Colon (tissue), 2 donors: ENCODE results near the gene FBXO15.

Experiments
- FAIRE-seq: peaks from 2 replicates; lab custom pipeline; 2012; peaks lifted over from hg19 to GRCh38; lab: Jason Lieb, UNC
- donor health status: control.
- donor health status: control.

FBXO15 gene

DNA sequence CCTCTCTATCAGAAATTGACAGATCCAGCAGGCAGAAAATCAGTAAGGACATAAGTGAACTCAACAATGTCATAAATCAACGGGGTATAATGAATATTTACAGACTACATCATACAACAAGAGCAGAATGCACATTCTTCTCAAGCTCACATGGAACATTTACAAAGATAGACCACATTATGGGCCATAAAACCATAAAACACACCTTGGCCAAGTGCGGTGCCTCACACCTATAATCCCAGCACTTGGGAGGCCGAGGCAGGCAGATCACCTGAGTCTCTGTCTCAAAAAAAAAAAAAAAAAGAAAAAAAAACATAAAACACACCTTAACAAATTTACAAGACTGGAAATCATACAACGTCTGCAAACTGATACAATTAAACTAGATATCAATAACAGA, 36.7 kb downstream of the FBXO15 start:
- FAIRE-seq = no peak

DNA sequence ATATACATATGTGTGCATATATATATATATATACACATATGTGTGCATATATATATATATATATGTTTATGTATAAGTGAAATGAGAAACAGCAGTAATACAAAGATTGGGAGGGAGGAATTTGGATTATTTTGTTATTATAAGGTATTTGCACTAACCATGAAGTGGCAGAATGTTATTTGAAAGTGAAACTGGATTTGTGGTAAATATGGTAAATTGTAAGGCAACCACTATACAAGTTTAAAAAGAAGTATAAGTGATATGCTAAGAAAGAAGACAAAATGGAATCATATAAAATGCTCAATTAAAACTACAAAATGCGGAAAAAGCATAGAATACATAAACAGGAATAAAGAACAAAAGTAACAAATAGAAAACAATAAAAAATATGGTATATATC, 37.5 kb downstream of the FBXO15 start:
- no peak for FAIRE-seq

DNA sequence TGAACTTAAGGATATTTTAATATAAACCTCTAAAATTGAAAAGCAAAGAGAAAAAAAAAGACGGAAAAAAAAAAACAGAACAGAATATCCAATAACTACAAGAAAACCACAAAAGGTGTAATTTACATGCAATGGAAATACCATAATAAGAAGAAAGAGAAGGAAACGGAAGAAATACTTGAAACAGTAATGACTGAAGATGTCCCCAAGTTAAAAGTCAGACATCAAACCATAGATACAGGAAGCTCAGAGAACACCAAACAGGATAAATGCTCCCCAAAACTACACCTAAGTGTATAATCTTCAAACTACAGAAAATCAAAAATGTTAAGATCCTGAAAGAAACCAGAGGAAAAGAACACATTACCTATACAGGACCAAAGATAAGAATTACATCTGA, 39.2 kb downstream of the FBXO15 start:
- no peak for FAIRE-seq

DNA sequence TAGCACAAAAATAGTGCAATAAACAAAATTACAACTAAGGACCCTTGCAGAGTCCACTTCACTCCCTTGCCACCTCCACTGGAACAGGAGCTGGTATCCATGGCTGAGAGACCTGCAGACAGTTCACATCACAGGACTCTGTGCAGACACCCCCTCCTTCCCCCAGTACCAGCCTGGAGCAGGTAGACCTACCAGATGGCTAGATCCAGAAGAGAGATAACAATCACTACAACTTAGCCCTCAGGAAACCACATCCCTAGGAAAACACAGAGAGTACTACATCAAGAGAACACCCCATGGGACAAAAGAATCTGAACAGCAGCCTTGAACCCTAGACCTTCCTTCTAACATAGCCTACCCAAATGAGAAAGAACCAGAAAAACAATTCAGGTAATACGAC, 49.8 kb downstream of the FBXO15 start:
- FAIRE-seq = no peak

DNA sequence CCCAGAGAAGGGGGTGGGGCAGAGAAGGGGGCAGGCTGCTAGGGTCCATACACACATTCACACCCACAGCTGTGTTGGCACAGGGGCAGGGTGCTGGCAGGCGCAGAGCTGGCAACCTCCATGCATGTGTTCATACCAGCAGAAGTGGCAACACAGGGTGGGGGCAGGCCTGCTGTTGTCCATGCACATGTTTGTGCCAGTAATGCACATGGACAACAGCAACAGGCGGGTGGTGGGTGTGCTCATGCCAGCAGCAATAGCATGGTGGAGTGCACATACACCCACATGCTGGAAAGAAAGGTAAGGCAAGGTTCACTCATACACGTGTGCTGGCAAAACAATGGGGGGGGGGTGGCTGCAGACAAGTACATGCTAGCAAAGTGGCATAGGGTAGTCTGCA, 54.7 kb downstream of the FBXO15 start:
- FAIRE-seq = no peak

DNA sequence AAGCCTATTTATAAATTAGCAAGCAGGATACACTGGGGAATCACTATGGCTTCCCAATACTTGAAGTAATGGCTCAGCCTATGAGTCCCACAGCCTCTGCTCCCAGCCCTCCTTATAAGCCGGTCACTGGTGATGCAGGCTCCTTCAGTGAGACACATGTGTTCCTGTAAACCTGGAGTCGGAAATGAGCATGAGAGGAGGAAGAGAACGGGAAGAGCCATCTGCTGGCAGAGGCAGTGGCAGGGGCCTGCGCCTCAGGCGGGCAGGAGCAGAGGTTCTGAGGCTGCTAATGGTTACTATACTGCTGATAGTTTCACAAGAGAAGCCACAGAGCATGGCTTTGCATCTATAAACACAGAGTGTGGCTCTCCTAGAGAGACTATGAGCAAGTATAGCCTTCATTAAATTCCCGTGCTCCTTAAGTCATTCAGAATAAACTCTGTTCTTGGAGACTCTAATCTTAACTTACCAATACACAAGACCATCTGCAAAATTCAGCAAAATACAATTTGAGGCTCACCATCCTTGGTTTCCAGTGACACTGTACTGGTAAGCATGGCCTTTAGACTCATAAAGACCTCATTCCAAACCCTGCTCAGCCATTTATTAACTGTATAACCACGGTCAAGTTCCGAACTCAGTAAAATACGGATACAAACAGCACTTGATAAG, 63.3 kb downstream of the FBXO15 start:
- no peak for FAIRE-seq

DNA sequence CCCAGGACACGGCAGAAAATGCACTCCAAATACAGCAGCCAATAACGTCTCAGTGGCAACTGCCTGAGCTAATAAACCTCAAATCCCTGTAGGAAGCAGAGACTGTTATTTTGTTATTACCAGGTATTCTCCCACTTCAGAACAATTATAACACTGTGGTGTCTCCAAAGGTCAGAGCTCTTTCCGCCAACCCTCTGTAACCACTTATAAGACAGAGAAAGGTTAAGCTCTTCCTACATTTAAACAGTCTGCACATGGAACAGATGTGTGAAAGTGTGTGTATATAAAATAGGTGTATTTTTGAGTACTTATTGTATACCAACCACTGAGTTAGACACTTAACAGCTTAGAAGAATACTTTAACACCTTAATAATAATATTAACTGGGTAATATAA, 64.1 kb downstream of the FBXO15 start:
- FAIRE-seq = no peak

DNA sequence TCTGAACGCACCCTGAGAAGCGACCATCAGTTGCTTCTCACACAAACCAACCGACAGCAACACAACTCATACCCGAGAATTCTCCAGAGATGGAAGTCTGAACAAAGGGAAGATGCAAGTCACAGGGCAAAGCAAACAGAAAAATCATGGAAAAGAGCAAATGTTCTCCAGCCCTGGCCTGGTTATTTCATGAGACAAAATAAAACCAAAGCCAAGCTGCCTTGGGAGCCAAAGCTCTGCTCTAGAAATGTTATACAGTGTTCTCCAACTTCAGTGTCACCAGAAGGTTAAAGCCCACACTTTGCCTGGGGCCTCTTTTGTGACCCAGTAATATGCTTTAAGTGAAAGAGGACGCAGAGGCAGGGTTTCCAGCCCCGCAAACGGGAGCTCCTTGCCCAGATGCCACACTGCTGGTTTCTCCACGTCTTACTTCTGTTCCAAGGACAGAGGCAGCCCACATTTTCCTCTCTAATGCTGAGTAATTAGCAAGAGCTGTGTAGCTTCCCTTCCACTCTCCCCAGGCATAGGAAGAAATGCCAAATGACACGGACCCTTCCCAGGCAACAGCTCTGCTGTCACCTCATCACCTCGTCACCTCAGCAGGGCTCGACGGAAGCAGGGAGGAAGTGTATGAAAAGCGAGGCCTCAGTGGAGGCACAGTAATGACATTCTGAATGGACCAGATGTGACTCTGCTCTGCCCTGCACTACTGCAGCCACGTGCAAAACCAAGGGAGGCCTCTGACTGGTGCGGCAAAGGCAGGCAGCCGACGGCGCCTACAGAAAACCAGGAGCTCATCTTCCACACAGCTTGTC, 64.7 kb downstream of the FBXO15 start:
- no peak for FAIRE-seq

DNA sequence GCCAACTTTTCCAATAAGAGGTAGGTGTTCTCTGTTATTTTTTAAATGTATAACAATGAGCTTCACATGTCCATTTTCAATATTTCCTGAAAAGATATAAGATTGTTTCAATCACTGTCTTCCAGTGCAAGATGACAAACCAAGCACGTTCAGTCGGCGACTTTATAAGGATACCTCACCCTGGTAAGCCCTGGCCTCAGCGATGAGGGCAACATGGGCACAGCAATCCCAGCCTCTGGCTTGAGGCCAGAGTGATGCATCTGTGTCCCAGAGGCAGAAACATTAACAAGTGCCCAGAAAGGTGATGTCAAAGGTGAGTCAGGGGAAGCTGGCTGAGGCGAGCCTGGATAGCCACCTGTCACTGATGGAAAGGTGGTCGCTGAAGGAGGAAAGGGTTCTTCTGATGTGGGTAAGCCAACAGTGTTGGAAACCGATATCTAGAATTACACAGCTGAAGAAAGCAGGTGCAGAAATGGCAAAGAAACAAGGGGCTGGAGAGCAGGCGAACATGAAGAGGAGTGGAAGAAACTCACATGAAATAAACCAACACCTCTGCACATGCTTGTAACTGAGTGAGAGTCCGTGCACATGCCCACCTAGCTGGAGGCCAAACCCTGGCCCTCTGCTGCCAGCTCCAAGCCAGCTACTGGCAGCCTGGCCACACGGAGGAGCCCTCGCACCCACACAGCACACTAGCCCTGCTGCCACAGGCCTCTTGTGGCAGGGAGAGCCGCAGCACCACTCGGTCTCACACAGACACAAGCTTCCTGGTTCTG, 65.5 kb downstream of the FBXO15 start:
- no peak for FAIRE-seq

DNA sequence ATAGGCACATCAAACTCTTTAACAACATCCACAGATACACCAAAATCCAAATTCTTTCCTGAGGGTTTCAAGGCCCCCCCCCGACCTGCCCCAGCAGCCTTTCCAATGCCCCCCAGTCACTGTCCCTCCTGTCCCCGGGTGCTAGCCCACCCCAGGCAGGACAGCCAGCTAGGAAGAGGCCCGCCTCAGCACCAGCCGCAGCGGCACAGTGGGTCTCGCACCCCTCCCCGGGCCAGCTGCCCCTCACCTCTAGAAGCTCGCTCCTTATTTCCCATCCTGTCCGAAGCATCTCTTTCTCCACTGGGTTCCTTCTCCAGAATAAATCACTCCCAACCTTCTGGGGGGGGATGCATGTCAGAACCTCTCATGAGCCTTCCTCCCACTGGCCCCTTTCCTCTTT, 69.4 kb downstream of the FBXO15 start:
- no peak for FAIRE-seq

DNA sequence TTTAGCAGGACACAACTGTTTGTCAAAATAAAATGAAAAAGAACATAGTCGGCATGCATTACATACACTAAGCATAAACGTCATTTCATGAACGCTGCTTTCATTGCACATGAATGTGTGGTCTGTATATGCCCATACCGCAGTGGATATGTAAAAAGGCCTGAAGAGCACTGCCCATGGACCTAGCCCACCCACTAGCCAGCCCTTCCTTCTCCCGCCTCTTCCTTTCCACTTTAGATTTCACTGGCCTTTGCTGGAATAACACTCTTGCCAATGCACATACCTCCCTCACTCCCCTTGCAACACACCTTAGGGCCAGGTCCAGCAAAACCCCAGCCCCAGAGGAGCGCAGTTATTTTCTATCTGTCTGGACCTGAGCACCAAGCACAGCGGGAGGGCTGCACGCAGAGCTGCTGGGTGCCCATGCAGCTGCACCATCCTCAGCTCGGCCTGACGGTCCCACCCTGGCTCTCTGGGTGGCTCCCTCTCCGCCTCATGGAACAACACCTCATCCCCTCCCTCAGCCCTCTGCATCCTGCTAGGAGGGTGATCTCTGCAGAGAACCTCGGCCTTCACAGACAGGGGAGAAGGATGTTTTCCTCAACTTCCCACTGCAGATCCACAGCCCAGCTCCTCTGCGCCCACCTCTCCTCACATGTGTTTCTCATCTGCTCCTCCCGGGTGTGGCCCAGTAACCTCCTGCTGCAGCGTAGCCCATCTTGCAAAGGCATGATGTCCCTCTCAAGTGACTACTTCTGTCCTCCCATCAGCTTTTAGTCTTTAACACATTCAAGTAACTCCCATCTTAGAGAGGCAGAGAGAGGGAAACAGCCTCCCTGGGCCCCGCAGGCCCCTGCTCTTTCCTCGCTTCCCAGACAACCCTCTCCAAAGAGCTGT, 72.7 kb downstream of the FBXO15 start:
- FAIRE-seq = no peak

DNA sequence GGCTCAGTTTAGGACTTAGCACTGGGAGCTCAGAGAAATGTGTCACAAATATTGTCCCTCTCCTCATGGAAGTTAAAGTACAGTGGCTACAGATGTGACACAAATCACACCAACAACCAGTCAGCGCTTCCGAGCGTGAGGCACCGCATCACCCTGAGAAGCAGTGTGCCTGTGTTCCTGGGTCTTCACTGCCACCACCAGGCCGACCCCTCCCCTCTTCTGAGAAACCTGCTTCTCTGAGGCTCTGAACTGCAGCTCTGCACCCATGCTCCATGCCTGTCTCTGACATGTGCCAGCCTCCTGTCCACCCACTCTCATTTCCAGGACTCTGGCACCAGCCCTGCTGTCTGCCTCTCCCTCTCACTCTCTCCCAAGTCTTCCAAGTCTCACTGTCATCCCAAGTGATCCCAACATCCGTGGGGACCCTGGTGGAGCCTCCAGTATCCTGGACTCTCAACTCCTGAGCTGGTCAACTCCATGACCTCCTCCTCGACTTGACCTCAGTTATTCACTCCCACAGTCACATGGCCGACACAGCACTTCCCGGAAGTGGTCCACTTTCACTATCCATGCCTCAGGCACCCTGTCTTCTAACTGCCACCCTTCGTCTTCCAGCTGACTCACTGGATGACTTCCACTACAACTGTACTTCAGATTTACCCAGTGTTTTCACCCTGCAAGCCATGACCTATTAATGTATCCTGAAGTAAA, 73.5 kb downstream of the FBXO15 start:
- FAIRE-seq = no peak

DNA sequence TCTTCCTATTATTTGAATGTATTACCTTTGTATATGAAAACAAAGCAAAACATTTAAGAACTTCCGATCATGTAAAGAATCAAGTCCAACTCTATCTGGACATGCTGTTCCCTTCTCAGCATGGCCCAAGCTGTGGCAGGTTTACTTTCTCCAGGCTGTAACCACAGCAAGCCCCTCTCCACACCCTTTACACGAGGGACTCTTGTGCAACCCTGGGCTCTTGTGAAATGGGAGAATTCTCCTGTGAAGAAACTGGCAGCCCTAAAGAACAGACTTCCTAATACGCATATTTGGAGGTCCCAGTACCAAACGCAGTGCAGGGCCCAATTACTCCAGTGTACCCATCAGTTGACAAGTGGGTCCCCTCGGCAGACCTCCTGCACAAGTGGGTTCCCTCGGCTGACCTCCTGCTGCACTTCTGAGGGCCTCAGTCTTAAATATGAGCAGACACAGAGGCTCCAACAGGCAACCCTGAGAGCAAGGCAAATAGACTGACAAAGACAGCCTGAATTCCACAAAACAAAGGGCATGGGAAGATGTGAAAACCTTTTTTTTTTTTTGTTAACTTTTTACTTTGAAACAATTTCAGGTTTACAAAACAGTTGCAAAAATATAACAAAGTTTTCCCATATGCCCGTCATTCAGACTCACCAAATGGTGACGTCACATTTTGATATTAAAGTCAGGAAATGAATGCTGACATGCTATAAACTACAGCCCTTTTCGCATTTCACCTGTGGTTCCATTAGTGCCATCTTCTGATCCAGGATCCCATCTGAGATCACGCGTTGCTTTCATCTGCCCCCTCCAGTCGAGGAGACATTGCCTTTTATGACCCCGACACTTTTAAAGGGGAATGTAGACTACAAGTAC, 78.2 kb downstream of the FBXO15 start:
- FAIRE-seq = no peak

DNA sequence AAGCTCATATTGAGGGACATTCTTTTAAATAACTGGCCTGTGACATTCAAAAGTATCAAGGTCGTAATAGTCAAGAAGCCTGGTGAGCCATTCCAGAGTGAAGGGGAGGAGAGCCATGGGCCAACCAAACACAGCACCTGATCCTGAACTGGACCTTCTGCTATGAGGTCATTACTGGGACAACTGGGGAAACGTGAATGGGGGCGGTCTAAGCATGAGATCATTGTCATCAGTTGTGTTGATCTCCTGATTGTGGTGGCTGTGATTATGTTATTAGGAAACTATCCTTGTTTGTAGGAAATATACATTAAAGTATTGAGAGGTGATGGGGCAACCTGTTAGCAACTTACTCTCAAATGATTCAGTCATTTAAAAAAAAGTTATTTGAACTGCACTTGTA, 79.3 kb downstream of the FBXO15 start:
- FAIRE-seq = no peak

DNA sequence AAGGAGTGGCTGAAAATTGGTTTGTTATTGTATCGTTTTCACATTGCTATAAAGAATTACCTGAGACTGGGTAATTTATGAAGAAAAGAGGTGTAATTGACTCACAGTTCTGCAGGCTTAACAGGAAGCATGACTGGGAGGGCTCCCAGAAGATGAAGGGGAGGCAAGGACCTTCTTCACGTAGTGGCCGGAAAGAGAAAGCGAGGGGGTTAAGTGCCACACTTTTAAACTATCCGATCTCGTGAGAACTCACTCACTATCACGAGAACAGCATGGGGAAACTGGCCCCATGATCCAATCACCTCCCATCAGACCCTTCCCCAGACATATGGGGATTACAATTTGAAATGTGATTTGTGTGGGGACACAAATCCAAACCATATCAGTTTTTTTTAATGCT, 81.6 kb downstream of the FBXO15 start:
- FAIRE-seq = no peak

DNA sequence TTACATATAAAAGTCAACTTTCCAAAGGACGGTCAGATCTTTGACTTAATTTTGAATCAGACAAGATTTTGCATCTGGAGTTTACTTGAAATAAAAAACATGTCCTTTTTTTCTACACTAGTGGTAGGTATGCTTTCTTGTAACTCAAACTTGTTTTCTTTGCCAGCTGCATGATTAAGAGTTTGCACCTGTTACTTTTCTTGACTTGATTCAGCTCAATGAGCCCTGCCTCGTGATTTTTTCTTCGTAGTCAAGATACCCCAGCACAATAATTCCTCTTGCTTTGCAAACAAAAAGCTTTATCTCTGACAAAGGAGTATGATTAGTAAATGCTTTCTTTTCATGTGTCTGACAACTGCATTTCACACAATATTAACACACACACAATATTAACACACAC, 82.3 kb downstream of the FBXO15 start:
- no peak for FAIRE-seq

DNA sequence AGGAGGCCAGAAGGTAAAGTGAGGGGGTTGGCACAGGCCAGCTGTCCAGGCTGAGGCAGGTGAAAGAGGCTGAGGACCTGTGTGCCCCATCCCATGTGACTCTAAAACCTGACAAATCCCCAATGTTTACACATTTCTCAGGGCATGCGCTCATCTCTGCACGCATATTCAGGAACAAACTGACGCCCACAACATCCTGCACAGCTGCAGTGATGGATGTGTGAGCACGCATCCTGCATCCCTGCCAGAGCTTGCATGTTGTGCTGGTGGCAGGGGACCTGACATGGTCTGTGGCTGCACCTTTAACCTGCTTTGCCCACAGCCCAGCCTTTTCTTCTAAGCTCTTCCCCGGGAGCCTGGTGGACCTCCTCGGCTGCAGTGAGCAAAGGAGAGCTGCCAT, 83.1 kb downstream of the FBXO15 start:
- FAIRE-seq = no peak

DNA sequence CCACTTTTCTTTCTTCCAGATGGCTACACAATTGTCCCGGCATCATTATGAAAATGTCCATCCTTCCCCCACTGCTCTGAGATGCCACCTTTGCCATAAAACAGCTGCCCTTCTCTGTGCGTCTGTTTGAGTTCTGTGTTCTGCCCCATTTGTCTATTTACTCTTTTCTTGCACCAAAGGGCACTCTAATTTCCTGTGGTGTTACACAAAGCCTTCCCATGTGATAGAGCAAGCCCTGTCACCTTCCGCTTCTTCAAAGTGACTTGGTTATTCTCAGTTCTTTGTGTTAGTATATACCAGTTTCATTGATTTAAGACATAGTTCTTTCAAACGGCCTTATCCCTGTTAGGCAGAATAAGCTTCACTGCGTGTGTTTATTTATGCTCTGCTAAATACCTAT, 84.1 kb downstream of the FBXO15 start:
- FAIRE-seq = no peak

DNA sequence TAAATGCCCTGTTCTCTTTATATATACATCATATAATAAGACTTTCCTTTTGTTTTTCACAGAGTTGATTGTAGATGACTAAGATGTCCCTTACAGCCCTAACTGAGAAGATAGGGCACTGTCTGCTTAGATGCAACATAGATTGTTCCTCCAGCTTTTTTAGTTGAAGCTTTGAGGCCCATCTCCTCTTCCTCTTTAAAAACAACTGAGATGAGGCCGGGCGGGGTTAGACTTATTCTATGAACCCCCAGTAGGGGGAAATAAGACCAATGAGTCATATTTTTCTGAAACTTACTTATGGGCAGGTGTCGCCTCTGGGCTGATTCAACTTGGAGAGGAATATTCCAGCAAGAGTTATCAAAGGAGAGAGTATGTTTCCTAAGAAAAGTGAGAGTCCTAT, 84.6 kb downstream of the FBXO15 start:
- FAIRE-seq = no peak

DNA sequence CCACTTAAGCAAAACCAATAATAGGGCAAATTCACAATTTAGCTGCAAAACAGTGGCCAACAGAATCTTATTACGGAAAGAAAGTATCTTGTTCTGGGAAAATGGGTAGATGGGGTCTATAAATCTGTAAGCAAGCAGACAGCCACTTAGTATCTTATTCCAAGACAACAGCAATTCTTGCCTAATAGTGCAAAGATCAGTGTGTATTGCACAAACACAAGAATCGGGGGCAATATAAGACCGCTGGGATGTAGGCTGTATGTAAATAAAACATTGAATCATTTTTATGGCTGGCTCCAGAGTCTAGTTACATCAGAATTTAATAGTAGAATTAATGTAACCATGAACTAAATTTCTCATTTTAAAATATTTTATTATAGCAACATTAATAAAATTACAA, 85.6 kb downstream of the FBXO15 start:
- no peak for FAIRE-seq

DNA sequence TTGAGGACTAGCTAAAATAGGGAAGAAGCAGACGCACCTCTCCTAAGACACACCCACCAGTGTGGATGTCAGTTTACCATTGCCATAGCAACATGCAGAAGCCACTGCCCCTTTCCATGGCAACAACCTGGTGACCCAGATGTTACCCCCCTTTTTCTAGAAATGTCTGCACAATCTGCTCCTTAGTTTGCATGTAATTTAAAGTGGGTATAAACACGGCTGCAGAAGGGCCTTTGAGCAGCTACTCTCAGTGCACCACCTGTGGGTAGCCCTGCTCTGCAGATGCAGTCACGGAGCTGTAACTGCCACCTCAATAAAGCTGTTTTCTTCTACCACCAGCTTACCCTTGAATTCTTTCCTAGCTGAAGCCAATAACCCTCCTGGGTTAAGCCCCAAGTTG, 87.1 kb downstream of the FBXO15 start:
- no peak for FAIRE-seq
